OCI-LY1 (cell line): Measurements from ENCODE around the gene COL16A1.

Experiments
- EZH2 ChIP-seq: fragments of 200-600 bp; sonication (generic), shearing (Covaris generic); IDR thresholded peaks from 2 replicates; pipeline ENCODE4 v1.8.0; 2017; ENCODE audit warnings: borderline replicate concordance, mixed run types, mild to moderate bottlenecking, antibody characterized with exemption, low read length, moderate library complexity, mixed read lengths
- TF ChIP-seq, protein P1 (sequence below): fragments of 200-600 bp; sonication (generic), shearing (Covaris generic); IDR thresholded peaks from 2 replicates; pipeline ENCODE4 v1.5.1; 2017; ENCODE audit warnings: mild to moderate bottlenecking, antibody characterized with exemption, low read length, moderate library complexity, mixed read lengths

DNA sequence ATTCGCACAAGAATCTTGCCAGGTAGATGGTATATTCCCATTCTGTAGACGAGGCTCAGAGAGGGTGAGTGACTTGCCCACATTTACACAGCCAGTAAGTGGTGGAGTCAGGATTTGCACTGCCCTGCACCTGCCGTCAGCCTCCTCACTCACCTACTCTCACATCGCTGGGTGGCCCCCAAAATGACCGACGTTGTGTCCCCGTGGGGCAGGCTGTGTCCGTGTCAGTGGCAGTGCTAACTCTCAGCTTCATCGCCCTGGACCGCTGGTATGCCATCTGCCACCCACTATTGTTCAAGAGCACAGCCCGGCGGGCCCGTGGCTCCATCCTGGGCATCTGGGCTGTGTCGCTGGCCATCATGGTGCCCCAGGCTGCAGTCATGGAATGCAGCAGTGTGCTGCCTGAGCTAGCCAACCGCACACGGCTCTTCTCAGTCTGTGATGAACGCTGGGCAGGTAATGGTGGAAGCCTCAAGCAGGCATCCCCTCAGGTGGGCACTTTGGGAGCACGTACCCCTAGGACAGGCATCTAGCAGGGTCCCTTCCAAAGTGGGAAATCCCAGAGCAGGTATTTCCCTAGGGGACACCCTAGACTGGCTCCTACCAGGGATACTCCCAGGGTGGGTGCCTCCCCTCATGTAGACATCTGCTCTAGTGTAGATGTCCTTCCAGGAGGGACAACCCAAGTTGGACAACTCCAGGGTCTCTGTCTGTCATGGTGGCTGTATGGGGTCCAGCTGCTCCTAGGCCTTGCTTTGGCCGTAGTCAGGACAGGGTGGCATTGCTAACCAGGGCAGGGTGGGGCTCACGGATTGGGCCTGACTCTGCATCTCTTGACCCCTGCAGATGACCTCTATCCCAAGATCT is 83.0 kb downstream of the COL16A1 start:
- TF ChIP-seq, protein P1, sequence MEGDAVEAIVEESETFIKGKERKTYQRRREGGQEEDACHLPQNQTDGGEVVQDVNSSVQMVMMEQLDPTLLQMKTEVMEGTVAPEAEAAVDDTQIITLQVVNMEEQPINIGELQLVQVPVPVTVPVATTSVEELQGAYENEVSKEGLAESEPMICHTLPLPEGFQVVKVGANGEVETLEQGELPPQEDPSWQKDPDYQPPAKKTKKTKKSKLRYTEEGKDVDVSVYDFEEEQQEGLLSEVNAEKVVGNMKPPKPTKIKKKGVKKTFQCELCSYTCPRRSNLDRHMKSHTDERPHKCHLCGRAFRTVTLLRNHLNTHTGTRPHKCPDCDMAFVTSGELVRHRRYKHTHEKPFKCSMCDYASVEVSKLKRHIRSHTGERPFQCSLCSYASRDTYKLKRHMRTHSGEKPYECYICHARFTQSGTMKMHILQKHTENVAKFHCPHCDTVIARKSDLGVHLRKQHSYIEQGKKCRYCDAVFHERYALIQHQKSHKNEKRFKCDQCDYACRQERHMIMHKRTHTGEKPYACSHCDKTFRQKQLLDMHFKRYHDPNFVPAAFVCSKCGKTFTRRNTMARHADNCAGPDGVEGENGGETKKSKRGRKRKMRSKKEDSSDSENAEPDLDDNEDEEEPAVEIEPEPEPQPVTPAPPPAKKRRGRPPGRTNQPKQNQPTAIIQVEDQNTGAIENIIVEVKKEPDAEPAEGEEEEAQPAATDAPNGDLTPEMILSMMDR, result no peak
- no peak for TF ChIP-seq EZH2
